Measurements from ENCODE around the gene ATP2B1.

Gene ATP2B1

GRCh38 chr12:89576572-89577220 lies 131.9 kb downstream of the ATP2B1 start:
- no peak for DNase-seq (ENCODE audit: low spot score)
- in situ Hi-C loops (cut with MboI; ENCODE audit: low pct_unique_long_range_greater_than_20kb, low sequenced_read_pairs, unreplicated experiment), result no loop called here
- TF ChIP-seq, protein P1, sequence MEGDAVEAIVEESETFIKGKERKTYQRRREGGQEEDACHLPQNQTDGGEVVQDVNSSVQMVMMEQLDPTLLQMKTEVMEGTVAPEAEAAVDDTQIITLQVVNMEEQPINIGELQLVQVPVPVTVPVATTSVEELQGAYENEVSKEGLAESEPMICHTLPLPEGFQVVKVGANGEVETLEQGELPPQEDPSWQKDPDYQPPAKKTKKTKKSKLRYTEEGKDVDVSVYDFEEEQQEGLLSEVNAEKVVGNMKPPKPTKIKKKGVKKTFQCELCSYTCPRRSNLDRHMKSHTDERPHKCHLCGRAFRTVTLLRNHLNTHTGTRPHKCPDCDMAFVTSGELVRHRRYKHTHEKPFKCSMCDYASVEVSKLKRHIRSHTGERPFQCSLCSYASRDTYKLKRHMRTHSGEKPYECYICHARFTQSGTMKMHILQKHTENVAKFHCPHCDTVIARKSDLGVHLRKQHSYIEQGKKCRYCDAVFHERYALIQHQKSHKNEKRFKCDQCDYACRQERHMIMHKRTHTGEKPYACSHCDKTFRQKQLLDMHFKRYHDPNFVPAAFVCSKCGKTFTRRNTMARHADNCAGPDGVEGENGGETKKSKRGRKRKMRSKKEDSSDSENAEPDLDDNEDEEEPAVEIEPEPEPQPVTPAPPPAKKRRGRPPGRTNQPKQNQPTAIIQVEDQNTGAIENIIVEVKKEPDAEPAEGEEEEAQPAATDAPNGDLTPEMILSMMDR (IDR thresholded peaks at IDR 0.05; ENCODE audit: extremely low read depth, insufficient read depth, missing control alignments), result no peak

DNA sequence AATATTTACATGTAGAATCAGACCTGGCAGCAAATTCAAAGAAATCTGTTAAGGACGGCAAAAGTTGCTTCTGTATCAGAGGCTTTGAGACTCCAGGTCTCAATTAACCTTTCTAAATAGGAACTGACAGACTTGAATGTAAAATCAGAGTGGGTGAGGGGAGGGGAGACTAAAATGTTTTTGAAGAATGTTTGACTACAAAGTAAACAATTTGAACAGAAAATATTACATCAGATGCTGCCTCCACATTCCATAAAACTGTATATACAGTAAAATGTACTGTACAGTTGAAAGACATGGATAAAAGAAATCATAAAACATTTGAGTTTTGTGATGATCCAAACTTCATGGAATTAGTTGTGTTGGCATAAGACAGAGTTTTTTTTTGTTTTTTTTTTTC lies 133.3 kb downstream of the ATP2B1 start:
- TF ChIP-seq, protein P1 (IDR thresholded peaks at IDR 0.05; ENCODE audit: extremely low read depth, insufficient read depth, missing control alignments), result no peak
- in situ Hi-C loops (cut with MboI; ENCODE audit: low pct_unique_long_range_greater_than_20kb, low sequenced_read_pairs, unreplicated experiment), result no loop called here
- DNase-seq (ENCODE audit: low spot score), result no peak

- DNase-seq (ENCODE audit: low spot score), result no peak
- in situ Hi-C loops (cut with MboI; ENCODE audit: low pct_unique_long_range_greater_than_20kb, low sequenced_read_pairs, unreplicated experiment), result no loop called here
- TF ChIP-seq, protein P1 (IDR thresholded peaks at IDR 0.05; ENCODE audit: extremely low read depth, insufficient read depth, missing control alignments), result no peak
Observed at GRCh38 chr12:89574736-89575208, 133.9 kb downstream of the ATP2B1 start.

DNA sequence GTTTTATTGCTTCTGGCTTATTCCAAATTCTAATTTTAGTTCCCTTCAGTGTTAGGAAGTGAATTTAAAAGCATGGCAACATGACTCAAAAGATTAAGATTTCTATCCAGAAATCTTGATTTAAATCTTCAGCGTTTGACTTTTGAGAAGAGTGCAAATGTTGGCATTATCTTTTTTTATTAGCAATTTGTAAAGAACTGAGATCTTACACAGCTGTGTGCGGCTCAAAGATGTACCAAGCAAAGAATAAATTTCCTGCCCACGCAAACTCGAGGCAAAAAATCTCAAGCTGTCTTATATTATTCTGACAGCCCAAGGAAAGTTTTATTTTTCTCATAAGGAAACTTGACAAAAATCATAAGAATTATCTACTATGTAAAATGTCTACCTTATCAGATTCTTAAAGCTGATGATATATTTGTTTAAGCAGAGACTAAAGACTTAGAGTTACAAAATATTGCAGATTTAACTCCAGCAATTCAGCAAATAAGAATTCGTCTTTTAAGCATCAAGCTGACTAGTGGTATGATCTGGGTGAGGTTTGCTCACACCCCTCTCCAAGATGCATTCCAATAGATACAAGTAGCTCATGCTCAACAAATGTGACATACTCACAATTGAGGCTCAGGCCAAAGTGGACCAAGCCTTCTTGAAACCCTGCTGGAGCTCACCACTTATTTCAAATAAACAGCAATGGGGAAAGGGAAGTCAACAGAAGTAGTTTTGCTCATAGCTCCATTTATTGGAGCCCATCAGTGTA lies 135.4 kb downstream of the ATP2B1 start:
- no peak for DNase-seq (ENCODE audit: low spot score)
- in situ Hi-C loops (cut with MboI; ENCODE audit: low pct_unique_long_range_greater_than_20kb, low sequenced_read_pairs, unreplicated experiment), result no loop called here
- TF ChIP-seq, protein P1 (IDR thresholded peaks at IDR 0.05; ENCODE audit: extremely low read depth, insufficient read depth, missing control alignments), result no peak

DNA sequence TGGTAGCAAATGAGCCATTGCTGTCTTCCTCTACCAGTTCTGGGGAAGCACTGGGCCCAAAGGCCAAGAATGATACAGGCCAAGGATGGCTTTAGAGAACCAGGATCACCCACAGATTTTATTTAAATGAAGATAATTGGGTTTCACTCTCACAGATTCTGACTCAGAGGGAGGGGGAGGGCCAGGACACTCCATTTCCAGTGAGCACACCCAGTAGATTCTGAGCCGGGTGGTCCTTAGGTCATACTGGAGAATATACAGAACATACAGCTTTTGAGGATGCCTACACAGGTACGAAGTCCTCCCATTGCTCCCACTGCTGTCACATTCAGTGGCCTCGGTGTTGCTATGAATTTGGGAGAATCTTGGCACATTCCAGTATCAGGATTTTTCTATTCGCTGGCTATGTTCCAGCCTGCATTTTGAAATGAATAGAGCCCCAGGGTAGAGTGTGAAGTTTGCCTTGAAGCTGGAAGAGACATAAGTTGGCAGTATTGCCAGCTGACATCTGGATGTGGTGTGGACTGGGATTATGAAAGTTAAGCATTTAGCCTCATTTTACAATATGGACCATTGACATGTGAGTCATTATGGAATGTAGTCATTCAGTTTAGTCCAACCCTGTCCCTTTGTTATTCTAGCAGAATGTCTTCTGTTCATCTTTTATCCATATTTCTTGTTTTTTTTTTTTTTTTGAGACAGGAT lies 137.0 kb downstream of the ATP2B1 start:
- DNase-seq (ENCODE audit: low spot score), result no peak
- TF ChIP-seq, protein P1 (IDR thresholded peaks at IDR 0.05; ENCODE audit: extremely low read depth, insufficient read depth, missing control alignments), result no peak
- in situ Hi-C loops (cut with MboI; ENCODE audit: low pct_unique_long_range_greater_than_20kb, low sequenced_read_pairs, unreplicated experiment), result no loop called here

DNA sequence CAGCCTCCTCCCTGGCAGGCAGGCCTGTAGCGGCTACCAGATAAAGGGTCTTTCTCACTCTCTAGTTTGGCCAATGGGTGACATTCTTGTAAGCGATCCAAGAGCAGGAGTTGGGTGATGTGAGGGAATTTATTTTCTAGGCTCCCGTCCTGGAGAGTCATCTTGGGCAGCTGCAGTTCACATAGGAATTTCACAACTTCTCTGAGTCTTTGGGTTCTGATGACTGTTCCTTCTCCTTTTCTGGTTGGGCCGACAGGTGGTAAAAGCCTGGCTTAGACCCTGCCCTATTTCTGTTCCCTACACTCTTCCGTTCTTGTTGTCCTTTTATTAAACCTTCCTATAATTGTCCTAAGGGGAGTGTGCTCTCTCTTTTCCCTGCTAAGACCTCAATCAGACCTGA lies 140.2 kb downstream of the ATP2B1 start:
- no peak for DNase-seq (ENCODE audit: low spot score)
- in situ Hi-C loops (cut with MboI; ENCODE audit: low pct_unique_long_range_greater_than_20kb, low sequenced_read_pairs, unreplicated experiment), result no loop called here
- TF ChIP-seq, protein P1 (IDR thresholded peaks at IDR 0.05; ENCODE audit: extremely low read depth, insufficient read depth, missing control alignments), result no peak
